ENCODE measurements around the gene DNHD1. TPM values are rescaled to one million over a fixed set of nuclear protein-coding genes. Genes with fewer than 3 reads are reported as not detected.

The DNHD1 gene
- total and polyA plus RNA-seq, 9 of the 15 experiments (the other 6 are each of a cell fraction or from before 2014, with no cell fraction given): 0.82 to 9.7 (median 3.8) TPM

DNA sequence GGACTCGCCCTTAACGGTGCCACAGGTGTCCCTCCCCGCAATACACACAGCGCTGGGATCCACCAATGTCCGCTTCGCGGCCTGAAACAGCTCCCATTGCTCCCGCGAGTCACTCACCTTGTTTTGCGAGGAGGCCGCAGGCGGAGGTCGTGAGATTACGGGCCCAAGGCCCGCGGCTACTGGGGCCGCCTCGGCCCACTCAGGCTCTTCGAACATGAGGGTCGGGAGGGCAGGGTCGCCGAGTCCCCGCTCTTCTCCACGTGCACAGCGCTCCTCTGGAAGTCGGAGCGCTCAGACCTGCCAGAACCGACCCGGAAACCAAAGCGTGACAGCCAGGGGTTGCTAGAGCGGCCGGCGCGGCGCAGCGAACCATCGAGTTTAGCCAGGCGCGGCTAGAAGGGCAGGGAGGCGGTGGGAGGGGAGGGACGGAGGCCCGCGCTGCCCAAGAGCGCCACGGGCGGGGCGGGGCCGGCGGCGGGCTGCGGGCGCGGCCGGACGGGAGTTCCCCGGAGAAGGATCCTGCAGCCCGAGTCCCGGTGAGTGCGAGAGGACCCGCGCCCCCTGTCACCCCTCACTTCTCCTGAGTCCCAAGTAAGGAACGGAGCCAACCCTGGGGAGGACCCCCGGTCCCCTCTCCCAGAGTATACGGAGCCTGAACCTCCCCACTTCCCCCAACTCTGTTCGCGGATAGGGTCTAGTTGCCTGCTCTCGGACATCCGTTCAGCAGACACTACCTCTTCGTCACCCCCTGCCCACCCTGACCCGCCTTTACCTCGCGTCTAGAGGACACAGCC lies 106.4 kb downstream of the DNHD1 start, which contains the start of the genes ILK and RRP8 (continued):
- TF ChIP-seq NR4A1 (CRISPR knock-in tag; IDR thresholded peaks at IDR 0.05): no peak
- TF ChIP-seq NR4A1 (tag; IDR thresholded peaks at IDR 0.05): no peak
- no peak for TF ChIP-seq BDP1 (IDR thresholded peaks at IDR 0.05; ENCODE audit: insufficient read depth, insufficient read length)
- TF ChIP-seq, protein P1, sequence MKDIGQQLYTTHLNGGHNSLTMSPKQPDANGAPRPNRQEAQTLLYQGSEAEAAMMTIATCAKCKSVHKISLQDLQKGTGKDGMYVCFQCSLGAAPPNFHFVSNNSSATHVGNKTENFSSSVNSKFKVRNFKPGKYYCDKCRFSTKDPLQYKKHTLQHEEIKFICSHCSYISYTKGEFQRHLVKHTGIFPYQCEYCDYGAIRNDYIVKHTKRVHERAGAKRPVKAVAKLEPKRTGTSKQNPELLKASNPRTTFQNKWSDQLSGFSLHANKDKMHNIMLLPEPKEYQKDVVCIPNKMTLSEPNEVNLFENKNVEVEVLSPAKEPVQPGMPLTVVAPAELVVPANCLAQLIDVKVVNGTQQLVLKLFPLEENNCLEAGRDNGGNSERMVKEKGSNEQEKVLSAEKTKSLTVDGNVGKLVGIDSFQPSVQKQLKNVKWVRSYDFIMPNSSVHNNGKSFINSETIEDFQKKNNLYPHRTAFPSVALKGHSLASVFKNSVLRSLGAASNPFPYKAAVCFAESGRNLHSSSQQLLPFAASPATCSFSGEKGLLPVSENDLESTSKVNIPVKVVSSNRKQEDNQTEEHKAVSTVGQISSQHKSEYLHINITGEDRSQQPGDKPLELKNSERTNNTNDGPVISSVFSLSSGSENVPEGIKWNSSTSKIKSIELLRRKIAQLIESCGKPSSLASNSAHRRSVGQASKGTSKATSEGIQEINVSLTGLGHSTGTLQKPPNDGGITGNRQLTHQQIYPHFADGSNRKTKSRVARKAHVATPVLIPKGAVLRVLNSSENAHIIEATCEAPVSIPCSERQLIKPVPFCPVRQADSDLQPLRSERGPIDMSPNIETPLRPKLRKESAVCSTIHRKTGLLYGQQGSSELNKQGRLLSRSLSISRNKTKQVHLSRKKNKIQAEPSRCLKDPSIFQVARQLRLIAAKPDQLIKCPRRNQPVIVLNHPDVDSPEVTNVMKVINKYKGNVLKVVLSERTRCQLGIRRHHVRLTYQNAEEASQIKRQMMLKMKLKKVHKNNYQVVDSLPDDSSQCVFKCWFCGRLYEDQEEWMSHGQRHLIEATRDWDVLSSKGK (CRISPR knock-in tag; IDR thresholded peaks at IDR 0.05): no peak
- TF ChIP-seq ZNF133 (CRISPR knock-in tag; IDR thresholded peaks at IDR 0.05): no peak
- TF ChIP-seq MXI1 (IDR thresholded peaks at IDR 0.05; ENCODE audit: low read depth, low read length): peak; percentile 83
- no peak for TF ChIP-seq EHMT2 (IDR thresholded peaks at IDR 0.05)
- no peak for TF ChIP-seq SRSF9 (IDR thresholded peaks at IDR 0.05; ENCODE audit: borderline replicate concordance, low read depth, low read length)
- TF ChIP-seq TAF7 (tag; IDR thresholded peaks at IDR 0.05): no peak
- no peak; the same call in 1 of the 2 replicates for TF ChIP-seq NBN (IDR thresholded peaks at IDR 0.05; ENCODE audit: low read depth)
- 0 out of 2 replicates have a peak, but pooled peaks have one; percentile 43 for TF ChIP-seq LARP7 (IDR thresholded peaks at IDR 0.05)
- no peak for TF ChIP-seq MCM7 (IDR thresholded peaks at IDR 0.05)
- no peak for TF ChIP-seq HEY1 (CRISPR knock-in tag; IDR thresholded peaks at IDR 0.05; ENCODE audit: borderline replicate concordance)
- TF ChIP-seq TAF9B (IDR thresholded peaks at IDR 0.05; ENCODE audit: partially characterized antibody): peak; percentile 86
- TF ChIP-seq, protein P2, sequence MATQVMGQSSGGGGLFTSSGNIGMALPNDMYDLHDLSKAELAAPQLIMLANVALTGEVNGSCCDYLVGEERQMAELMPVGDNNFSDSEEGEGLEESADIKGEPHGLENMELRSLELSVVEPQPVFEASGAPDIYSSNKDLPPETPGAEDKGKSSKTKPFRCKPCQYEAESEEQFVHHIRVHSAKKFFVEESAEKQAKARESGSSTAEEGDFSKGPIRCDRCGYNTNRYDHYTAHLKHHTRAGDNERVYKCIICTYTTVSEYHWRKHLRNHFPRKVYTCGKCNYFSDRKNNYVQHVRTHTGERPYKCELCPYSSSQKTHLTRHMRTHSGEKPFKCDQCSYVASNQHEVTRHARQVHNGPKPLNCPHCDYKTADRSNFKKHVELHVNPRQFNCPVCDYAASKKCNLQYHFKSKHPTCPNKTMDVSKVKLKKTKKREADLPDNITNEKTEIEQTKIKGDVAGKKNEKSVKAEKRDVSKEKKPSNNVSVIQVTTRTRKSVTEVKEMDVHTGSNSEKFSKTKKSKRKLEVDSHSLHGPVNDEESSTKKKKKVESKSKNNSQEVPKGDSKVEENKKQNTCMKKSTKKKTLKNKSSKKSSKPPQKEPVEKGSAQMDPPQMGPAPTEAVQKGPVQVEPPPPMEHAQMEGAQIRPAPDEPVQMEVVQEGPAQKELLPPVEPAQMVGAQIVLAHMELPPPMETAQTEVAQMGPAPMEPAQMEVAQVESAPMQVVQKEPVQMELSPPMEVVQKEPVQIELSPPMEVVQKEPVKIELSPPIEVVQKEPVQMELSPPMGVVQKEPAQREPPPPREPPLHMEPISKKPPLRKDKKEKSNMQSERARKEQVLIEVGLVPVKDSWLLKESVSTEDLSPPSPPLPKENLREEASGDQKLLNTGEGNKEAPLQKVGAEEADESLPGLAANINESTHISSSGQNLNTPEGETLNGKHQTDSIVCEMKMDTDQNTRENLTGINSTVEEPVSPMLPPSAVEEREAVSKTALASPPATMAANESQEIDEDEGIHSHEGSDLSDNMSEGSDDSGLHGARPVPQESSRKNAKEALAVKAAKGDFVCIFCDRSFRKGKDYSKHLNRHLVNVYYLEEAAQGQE (IDR thresholded peaks at IDR 0.05; ENCODE audit: borderline replicate concordance): peak; percentile 55
- TF ChIP-seq, protein P2 (CRISPR knock-in tag; IDR thresholded peaks at IDR 0.05; ENCODE audit: low read depth): no peak
- no peak for TF ChIP-seq ZNF3 (CRISPR knock-in tag; IDR thresholded peaks at IDR 0.05)
- TF ChIP-seq BCL6 (CRISPR knock-in tag; IDR thresholded peaks at IDR 0.05): no peak
- TF ChIP-seq TBL1XR1 (IDR thresholded peaks at IDR 0.05; ENCODE audit: low read length in 2 of 2): no peak
- no peak for TF ChIP-seq MAFF (IDR thresholded peaks at IDR 0.05; ENCODE audit: low read length)
